HUES6 (cell line): Measurements from ENCODE around the gene PLAC8.
"Not testable (repeated sequence)": the region's sequence is repeated elsewhere in the genome, so short reads cannot be mapped to it uniquely, and the experiment has no call there.

Experiments
- H3K27ac ChIP-seq: 2 replicates; pipeline ENCODE4 v1.7.0; 2013; ENCODE audit warnings: low read depth, mild to moderate bottlenecking, low read length, inconsistent platforms
- H3K27me3 ChIP-seq: 2 replicates; pipeline ENCODE4 v1.6.1; 2013; ENCODE audit warnings: low read length; ENCODE audit not compliant: control insufficient read depth, insufficient read depth
- H3K36me3 ChIP-seq: 2 replicates; pipeline ENCODE4 v1.6.1; 2013; ENCODE audit warnings: low read length; ENCODE audit not compliant: control insufficient read depth, insufficient read depth
- H3K4me1 ChIP-seq: 2 replicates; pipeline ENCODE4 v1.6.1; 2013; ENCODE audit warnings: low read length; ENCODE audit not compliant: control insufficient read depth, insufficient read depth
- H3K4me3 ChIP-seq: 2 replicates; pipeline ENCODE4 v1.5.1; 2013; ENCODE audit warnings: low read depth, low read length
- H3K9ac ChIP-seq: one replicate; pipeline ENCODE4 v1.6.1; 2013; ENCODE audit warnings: mild to moderate bottlenecking, low read length
- H3K9me3 ChIP-seq: 2 replicates; pipeline ENCODE4 v1.6.1; 2013; ENCODE audit warnings: low read depth, low read length; ENCODE audit not compliant: control insufficient read depth, insufficient read depth

The PLAC8 gene

DNA sequence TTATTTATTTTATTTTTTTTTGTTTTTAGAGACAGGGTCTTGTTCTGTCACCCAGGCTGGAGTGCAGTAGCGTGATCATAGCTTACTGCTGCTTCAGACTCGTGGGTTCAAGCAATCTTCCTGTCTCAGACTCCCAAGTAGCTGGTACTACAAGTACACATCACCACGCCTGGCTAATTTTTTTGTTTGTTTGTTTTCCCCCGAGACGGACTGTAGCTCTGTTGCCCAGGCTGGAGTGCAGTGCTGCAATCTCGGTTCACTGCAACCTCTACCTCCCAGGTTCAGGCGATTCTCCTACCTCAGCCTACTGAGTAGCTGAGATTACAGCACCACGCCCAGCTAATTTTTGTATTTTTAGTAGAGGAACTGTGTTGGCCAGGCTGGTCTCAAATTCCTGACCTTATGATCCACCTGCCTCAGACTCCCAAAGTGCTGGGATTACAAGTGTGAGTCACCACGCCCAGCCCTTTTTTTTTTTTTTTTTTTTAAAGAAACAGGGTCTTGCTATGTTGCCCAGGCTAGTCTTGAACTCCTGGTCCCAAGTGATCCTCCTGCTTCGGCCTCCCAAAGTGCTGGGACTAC, 47.4 kb downstream of the PLAC8 start:
- Histone ChIP-seq H3K9ac (no peak overlapping the region), H3K4me3 (no peak overlapping the region), H3K27ac (no peak overlapping the region), H3K27me3 (no peaks in the 10 kb centered on the region), H3K36me3 (peaks cover 52% of the 10 kb centered on the region), H3K4me1 (no peaks in the 10 kb centered on the region), H3K9me3 (no peaks in the 10 kb centered on the region)

DNA sequence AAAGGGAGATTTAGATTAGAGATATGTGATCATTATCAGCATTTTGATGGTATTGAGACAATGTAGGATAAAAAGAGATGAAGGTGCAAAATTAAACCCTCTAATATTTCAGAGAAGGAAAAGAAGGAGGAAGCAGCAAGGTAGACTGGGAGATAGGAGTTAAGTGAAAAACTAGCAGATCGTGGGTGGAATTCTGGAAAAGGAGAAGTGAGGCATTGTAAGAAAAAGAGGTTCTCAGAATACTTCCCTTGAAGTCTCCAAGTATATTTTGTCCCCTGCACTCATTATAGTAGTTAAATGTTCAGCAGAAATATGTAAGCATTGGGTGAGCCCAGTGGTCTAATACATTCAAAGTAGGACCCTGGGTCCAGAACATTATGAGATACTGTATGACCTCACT, 49.3 kb downstream of the PLAC8 start:
- Histone ChIP-seq H3K27ac (no peak overlapping the region), H3K4me1 (no peaks in the 10 kb centered on the region), H3K36me3 (peaks cover 50% of the 10 kb centered on the region), H3K9me3 (no peaks in the 10 kb centered on the region), H3K4me3 (no peak overlapping the region), H3K27me3 (no peaks in the 10 kb centered on the region), H3K9ac (no peak overlapping the region)

DNA sequence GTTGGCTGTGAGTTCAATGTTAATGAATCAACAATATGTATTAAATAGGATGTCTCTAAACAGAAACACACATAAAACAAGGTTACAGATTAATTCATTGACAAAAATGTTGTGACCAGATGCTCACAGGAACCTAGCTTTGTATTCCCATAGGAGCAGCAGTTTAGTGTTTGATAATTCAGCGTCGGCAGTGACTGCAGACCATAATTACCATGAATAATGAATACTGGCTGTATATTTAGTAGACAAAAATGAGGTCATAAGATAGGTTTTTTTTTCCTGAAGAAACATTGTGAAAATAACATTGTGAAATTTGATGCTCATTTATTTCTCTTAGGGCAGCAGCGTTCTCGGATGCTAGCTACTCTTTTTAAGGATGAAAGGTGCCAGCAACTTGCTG, 51.8 kb downstream of the PLAC8 start:
- H3K36me3 ChIP-seq = peaks cover 51% of the 10 kb centered on the region
- no peak overlapping the region for H3K9ac ChIP-seq
- no peak overlapping the region for H3K27ac ChIP-seq
- no peak overlapping the region for H3K4me3 ChIP-seq
- no peaks in the 10 kb centered on the region for H3K27me3 ChIP-seq
- H3K4me1 ChIP-seq = no peaks in the 10 kb centered on the region
- H3K9me3 ChIP-seq = no peaks in the 10 kb centered on the region

DNA sequence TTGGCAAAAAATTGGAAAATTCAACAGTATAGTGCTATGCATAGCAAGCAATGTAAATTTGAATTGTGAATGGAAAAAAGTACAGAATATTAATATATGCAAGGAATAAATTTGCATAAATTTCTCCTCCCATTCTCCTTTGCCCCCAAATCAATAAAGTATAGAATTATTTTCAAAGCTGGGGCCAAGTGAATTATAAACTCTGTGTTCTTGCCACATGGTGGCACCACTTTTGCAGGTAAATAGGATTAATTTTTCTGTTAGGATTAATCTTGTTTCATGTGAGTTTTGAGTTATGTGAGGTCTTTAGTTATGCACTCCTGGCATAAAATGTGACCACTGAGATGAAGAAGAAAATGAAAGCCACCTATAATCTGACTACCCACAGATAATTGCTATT, 59.6 kb downstream of the PLAC8 start:
- H3K4me3 ChIP-seq = no peak overlapping the region
- H3K27me3 ChIP-seq = no peaks in the 10 kb centered on the region
- H3K9me3 ChIP-seq = no peaks in the 10 kb centered on the region
- H3K36me3 ChIP-seq = peaks cover 41% of the 10 kb centered on the region
- no peak overlapping the region for H3K27ac ChIP-seq
- H3K4me1 ChIP-seq = no peaks in the 10 kb centered on the region
- H3K9ac ChIP-seq = no peak overlapping the region

DNA sequence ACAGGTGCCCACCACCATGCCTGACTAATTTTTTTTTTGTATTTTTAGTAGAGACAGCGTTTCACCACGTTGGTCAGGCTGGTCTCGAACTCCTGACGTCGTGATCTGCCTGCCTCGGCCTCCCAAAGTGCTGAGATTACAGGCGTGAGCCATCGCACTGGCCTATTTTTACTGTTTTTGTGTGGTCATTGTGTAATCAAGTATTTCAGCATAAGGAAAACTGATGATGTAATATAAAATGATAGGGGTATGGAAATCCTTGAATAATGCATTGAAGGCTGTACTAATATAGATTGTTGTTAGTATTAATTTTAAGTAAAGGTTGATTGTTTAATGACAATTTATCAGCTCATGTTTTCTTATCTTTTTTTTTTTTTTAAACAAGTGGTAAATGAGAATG, 65.7 kb downstream of the PLAC8 start:
- H3K4me1 ChIP-seq, H3K4me3 ChIP-seq, H3K9me3 ChIP-seq, H3K27ac ChIP-seq, H3K9ac ChIP-seq, H3K27me3 ChIP-seq: not testable (repeated sequence)
- peaks cover 27% of the 10 kb centered on the region for H3K36me3 ChIP-seq

DNA sequence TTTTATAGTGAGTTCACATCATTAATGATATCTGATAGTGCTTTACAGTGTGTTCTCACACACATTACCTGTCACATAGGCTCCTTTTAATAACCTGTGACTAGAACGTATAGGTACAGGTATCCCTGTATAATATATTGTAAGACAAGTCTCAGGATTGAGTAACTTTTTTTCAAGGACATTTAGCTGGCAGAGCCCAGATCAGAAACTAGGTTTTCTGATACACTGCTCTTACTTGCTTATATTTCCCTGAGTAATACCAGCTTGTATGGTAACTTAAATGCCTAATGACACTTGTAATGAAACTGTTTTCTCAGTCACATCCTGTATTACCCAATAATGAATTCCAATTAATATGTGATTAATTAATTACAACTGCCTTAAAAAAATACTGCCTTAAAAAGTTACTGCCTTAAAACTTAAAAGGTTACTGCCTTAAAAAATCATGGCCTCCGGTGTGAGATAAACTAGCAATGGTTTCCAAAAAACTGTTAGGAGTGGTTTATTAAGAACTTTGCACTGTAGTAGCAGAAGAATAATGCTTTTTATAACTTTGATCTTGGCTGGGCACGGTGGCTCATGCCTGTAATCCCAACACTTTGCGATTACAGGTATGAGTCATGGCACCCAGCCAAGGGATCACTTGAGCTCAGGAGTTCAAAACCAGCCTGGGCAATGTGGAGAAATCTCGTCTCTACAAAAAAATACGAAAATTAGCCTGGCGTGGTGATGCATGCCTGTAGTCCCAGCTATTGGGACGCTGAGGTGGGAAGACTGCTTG, 67.6 kb downstream of the PLAC8 start:
- Histone ChIP-seq H3K36me3 (peaks cover 13% of the 10 kb centered on the region; the same call in 1 of the 2 replicates), H3K4me3 (no peak overlapping the region), H3K27me3 (no peaks in the 10 kb centered on the region), H3K4me1 (no peaks in the 10 kb centered on the region), H3K9ac (no peak overlapping the region), H3K27ac (no peak overlapping the region), H3K9me3 (no peaks in the 10 kb centered on the region)

DNA sequence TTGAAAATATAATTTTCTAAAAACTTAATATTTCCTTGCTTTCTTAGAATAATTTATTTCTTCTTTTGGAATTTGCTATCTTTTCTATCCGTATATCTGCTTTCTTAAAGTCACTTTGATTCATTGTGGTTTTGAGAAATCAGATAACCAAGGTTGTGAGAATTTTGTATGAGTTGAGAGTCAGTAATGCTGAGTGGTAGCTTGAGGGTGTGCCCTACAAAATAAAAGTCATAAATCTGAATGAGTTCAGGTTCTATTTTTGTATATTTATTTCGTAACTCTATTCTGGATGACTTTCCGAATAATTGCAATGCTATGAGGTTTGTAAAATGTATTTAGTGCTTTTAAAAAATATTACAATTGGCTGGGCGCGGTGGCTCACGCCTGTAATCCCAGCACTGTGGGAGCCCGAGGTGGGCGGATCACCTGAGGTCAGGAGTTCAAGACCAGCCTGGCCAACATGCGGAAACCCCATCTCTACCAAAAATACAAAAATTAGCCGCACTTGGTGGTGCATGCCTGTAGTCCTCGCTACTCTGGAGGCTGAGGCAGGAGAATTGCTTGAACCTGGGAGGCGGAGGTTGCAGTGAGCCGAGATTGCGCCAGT, 70.6 kb downstream of the PLAC8 start:
- Histone ChIP-seq H3K27ac (no peak overlapping the region), H3K4me3 (no peak overlapping the region), H3K9me3 (no peaks in the 10 kb centered on the region), H3K27me3 (no peaks in the 10 kb centered on the region), H3K36me3 (no peaks in the 10 kb centered on the region), H3K9ac (no peak overlapping the region), H3K4me1 (no peaks in the 10 kb centered on the region)

DNA sequence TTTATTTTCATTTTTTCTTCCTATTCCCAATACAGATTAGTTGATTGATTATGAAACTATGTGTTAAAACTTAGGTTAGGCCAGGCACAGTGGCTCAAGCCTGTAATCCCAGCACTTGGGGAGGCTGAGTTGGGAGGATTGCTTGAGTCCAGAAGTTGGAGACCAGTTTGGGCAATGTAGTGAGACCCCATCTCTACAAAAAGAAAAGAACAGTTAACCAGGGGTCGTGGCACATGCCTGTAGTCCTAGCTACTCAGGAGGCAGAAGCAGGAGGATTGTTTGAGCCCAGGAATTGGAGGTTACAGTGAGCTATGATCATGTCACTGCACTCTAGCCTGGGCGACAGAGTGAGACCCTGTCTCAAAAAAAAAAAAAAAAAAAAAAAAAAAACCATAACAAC, 71.4 kb downstream of the PLAC8 start:
- H3K4me1 ChIP-seq, H3K4me3 ChIP-seq, H3K36me3 ChIP-seq, H3K9me3 ChIP-seq, H3K27ac ChIP-seq, H3K9ac ChIP-seq, H3K27me3 ChIP-seq: not testable (repeated sequence)

DNA sequence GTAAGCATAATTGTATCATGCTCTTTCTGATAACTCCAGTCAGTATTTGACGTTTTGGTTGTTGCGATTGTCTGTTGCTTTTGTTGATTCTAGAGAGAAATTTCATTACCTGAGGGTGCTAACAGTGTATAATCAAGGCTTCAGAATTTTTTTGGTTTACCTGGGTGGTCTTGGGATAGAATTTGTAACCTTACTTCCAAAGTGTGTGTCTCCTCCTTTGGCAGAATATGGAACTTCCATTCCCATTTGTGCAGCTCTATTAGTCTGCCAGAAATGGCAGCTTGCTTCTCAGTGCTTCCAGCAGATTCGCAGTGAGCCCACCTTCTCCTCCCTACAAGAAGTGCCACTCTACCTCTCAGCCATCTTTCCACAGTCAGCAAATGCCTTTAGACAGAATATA, 74.3 kb downstream of the PLAC8 start:
- Histone ChIP-seq H3K9ac (no peak overlapping the region), H3K27ac (no peak overlapping the region), H3K27me3 (no peaks in the 10 kb centered on the region), H3K4me1 (0 out of 2 replicates have a peak, but pooled peaks cover 3% of the 10 kb centered on the region), H3K36me3 (no peaks in the 10 kb centered on the region), H3K9me3 (no peaks in the 10 kb centered on the region), H3K4me3 (no peak overlapping the region)
